ENCODE measurements around the gene PNRC1. TPM values are rescaled to one million over a fixed set of nuclear protein-coding genes. Genes with fewer than 3 reads are reported as not detected.

The PNRC1 gene
- polyA plus RNA-seq, 1 donor from 2014 or later = 796 TPM

Other genes with a start within 250 kb of the PNRC1 start
- 37.7 TPM for gene RNGTT, start 117.1 kb upstream of the PNRC1 start, polyA plus RNA-seq
- 0.41 TPM for gene SRSF12, start 37.3 kb downstream of the PNRC1 start, polyA plus RNA-seq
- 16.0 TPM for gene PM20D2, start 65.3 kb downstream of the PNRC1 start, polyA plus RNA-seq
- gene GABRR1, start 136.6 kb downstream of the PNRC1 start, polyA plus RNA-seq = not detected
- 0.13 TPM for gene GABRR2, start 234.5 kb downstream of the PNRC1 start, polyA plus RNA-seq